ENCODE results near the gene MRPL45.

MRPL45 gene

GRCh38 chr17:38355251-38355650 lies 58.3 kb downstream of the MRPL45 start:
- Histone ChIP-seq H3F3A (ENCODE audit: insufficient read depth) (peaks cover 7% of the 10 kb centered on the region; the same call in 1 of the 2 replicates), H3K27me3 (ENCODE audit: low read length) (no peaks in the 10 kb centered on the region), H3K27ac (ENCODE audit: low read depth, low read length) (no peak overlapping the region), H2AFZ (ENCODE audit: low read depth, low read length, severe bottlenecking) (no peak overlapping the region), H3K9me2 (replicated peaks; ENCODE audit: insufficient read depth, low read length) (no peaks in the 10 kb centered on the region), H3K4me2 (ENCODE audit: low read depth, low read length, poor library complexity, severe bottlenecking) (no peak overlapping the region), H3K9me3 (ENCODE audit: insufficient read depth, low read length) (no peaks in the 10 kb centered on the region), H3K79me2 (ENCODE audit: insufficient read depth, low read length) (no peaks in the 10 kb centered on the region), H3K4me3 (ENCODE audit: insufficient read depth, low read length, poor library complexity, severe bottlenecking) (no peak overlapping the region), H4K20me1 (ENCODE audit: low read depth, low read length) (no peaks in the 10 kb centered on the region; the same call in 1 of the 2 replicates), H3K9ac (ENCODE audit: low read length) (no peak overlapping the region), H3K36me3 (ENCODE audit: low read length) (no peaks in the 10 kb centered on the region)
- TF ChIP-seq EZH2phosphoT487 (conservative IDR thresholded peaks at IDR 0.05; ENCODE audit: low read length) (no peak), CTCF (IDR thresholded peaks at IDR 0.05; ENCODE audit: insufficient read depth, low read length, poor library complexity, severe bottlenecking) (no peak)

GRCh38 chr17:38357486-38358123 lies 60.6 kb downstream of the MRPL45 start:
- H3K4me2 ChIP-seq (ENCODE audit: low read depth, low read length, poor library complexity, severe bottlenecking): no peak overlapping the region
- no peaks in the 10 kb centered on the region for H3K36me3 ChIP-seq (ENCODE audit: low read length)
- no peaks in the 10 kb centered on the region for H3K9me2 ChIP-seq (replicated peaks; ENCODE audit: insufficient read depth, low read length)
- no peak overlapping the region for H3K9ac ChIP-seq (ENCODE audit: low read length)
- TF ChIP-seq CTCF (IDR thresholded peaks at IDR 0.05; ENCODE audit: insufficient read depth, low read length, poor library complexity, severe bottlenecking) (no peak), EZH2phosphoT487 (conservative IDR thresholded peaks at IDR 0.05; ENCODE audit: low read length) (no peak)
- H4K20me1 ChIP-seq (ENCODE audit: low read depth, low read length): no peaks in the 10 kb centered on the region; the same call in 1 of the 2 replicates
- H3K79me2 ChIP-seq (ENCODE audit: insufficient read depth, low read length): no peaks in the 10 kb centered on the region
- no peaks in the 10 kb centered on the region for H3F3A ChIP-seq (ENCODE audit: insufficient read depth)
- H3K27ac ChIP-seq (ENCODE audit: low read depth, low read length): no peak overlapping the region
- H3K27me3 ChIP-seq (ENCODE audit: low read length): no peaks in the 10 kb centered on the region
- no peak overlapping the region for H3K4me3 ChIP-seq (ENCODE audit: insufficient read depth, low read length, poor library complexity, severe bottlenecking)
- no peak overlapping the region for H2AFZ ChIP-seq (ENCODE audit: low read depth, low read length, severe bottlenecking)
- H3K9me3 ChIP-seq (ENCODE audit: insufficient read depth, low read length): no peaks in the 10 kb centered on the region

GRCh38 chr17:38358586-38359513 lies 61.9 kb downstream of the MRPL45 start:
- TF ChIP-seq CTCF (IDR thresholded peaks at IDR 0.05; ENCODE audit: insufficient read depth, low read length, poor library complexity, severe bottlenecking): no peak
- TF ChIP-seq EZH2phosphoT487 (conservative IDR thresholded peaks at IDR 0.05; ENCODE audit: low read length): no peak
- Histone ChIP-seq H3K27ac (ENCODE audit: low read depth, low read length) (no peak overlapping the region), H4K20me1 (ENCODE audit: low read depth, low read length) (no peaks in the 10 kb centered on the region; the same call in 1 of the 2 replicates), H3F3A (ENCODE audit: insufficient read depth) (no peaks in the 10 kb centered on the region), H3K4me3 (ENCODE audit: insufficient read depth, low read length, poor library complexity, severe bottlenecking) (no peak overlapping the region), H3K27me3 (ENCODE audit: low read length) (no peaks in the 10 kb centered on the region), H3K9me2 (replicated peaks; ENCODE audit: insufficient read depth, low read length) (no peaks in the 10 kb centered on the region), H3K9me3 (ENCODE audit: insufficient read depth, low read length) (no peaks in the 10 kb centered on the region), H3K79me2 (ENCODE audit: insufficient read depth, low read length) (no peaks in the 10 kb centered on the region), H3K4me2 (ENCODE audit: low read depth, low read length, poor library complexity, severe bottlenecking) (no peak overlapping the region), H2AFZ (ENCODE audit: low read depth, low read length, severe bottlenecking) (no peak overlapping the region), H3K9ac (ENCODE audit: low read length) (no peak overlapping the region), H3K36me3 (ENCODE audit: low read length) (no peaks in the 10 kb centered on the region)
